ENCODE results near the gene TBC1D22A.

TBC1D22A gene

DNA sequence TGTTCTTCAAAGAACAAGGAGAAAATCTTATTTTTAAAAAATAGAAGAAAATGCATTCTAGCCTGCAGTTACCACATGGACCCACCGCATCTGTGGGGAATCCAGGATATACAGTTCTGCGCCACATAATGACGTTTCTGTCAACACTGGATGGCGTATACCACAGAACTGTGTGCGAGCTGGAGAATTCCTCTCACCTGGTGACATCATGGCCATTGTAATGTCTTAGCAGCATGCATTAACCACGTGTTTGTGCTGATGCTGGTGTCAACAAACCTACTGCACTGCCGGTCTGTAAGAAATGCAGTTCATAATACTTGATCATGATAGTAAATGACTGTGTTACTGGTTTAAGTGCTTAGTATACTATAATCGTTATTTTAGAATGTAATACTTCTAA, 174.7 kb downstream of the TBC1D22A start:
- DNase-seq, result peak; percentile 42

DNA sequence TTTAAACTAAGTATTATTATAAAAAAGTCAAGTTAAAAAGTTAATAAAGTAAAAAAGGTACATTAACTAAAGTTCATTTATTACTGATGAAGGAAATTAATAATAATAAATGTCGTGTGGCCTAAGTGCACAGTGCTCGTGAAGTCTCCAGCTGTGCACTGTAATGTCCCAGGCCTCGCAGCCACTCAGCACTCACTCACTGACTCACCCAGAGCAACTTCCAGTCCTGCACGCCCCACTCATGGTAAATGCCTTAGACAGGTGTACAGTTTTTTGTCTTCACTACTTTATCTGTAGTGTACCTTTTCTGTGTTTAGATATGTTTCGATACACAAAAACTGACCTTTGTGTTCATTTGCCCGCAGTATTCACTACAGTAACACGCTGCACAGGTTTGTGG, 175.5 kb downstream of the TBC1D22A start:
- peak; percentile 43 for DNase-seq

DNA sequence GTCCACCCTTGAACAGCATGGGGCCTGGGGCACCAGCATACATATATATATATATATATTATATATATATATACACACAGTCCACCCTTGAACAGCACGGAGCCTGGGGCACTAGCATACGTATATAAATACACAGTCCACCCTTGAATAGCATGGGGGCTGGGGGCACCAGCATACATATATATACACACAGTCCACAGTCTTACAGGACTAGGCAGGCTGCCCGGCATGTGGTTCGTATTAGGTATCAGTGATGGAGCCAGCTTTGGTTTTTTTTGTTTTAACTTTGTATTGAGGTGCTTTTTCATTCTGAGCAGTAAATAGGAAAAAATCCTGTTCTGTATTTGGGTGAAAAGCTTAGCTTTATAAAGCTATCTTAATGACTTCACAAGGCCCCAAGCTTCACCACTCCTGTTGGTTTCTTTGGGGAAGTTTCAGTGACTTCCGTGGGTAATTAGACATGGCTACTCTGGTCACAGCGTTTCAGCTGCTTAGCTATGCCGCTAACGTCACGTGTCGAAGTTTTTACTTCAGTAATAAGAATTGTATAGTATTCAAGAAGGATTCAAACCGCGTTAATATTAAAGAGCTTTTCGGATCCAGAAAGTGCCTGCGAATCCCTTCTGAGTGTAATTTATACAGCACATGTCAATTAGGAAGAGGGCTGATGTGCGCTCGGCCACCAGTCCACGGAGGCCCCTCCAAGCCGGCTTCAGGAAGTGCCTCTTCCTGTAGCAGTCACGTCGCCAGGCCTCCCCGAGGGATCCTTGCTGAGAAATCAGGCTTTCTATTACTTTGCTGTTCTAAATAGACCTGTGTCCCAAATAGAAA, 179.7 kb downstream of the TBC1D22A start:
- DNase-seq, result no peak

DNA sequence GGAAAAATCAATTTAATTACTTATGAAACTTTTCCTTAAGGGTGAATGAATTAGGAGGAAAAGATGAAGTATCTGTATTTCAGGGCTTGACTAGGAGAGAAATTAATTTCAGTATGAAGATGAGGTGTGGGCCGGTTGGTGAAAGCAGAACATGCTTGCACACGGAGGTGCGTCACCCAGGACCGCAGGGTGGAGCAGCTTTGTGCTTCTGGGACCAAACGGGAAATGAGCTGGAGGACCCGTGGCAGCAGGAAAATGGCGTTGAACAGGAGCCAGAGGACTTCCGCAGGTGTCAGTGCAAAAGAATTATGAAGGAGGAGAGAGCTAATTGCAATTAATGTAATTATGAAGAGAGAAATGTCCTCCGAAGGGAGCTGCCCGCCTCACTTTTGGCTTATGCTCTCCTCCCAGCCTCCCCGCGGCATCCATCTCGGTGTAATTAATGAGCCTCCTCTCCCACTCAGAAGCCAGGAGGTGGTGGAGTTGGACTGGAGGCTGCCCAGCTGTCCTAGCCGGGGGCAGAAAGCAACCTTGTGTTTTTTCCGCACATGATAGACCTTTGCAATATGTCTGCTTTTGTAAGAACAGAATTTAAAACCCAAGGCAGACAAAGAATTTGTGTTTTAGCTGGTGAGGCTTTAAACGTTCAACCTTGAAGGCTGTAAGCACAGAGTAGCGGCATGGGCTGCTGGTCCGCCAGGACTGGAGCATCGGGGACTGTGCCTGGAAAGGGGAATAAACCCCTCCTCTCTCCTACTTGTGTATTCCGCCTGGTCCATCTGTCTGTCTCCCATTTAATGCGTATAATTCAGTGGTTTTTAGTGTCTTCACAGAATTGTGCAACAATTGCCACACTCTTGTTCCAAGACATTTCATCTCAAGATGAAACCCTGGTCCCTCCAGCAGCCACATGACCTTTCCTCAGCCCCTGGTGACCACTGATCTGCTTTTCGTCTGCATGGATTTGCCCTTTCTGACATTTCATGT, 180.6 kb downstream of the TBC1D22A start:
- no peak for DNase-seq

DNA sequence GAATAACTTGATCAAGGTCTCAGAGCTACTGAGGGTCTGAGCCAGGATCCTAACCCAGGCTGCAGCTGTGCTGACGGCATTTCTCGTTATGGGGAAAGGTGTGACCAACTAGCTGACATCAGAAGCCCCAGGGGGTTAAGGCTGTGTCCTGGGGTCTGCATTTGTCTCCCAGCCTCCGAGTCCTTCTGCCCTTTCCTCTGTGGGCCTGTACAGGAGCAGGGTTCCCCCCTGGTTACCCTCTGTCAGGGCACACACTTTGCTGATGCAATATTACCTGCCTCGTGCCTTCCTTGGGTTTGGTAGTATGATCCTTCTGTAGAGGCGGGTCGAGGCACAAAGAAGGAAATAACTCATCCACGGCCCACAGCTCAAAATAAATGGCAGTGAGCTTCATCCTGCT, 183.0 kb downstream of the TBC1D22A start:
- DNase-seq, result no peak

DNA sequence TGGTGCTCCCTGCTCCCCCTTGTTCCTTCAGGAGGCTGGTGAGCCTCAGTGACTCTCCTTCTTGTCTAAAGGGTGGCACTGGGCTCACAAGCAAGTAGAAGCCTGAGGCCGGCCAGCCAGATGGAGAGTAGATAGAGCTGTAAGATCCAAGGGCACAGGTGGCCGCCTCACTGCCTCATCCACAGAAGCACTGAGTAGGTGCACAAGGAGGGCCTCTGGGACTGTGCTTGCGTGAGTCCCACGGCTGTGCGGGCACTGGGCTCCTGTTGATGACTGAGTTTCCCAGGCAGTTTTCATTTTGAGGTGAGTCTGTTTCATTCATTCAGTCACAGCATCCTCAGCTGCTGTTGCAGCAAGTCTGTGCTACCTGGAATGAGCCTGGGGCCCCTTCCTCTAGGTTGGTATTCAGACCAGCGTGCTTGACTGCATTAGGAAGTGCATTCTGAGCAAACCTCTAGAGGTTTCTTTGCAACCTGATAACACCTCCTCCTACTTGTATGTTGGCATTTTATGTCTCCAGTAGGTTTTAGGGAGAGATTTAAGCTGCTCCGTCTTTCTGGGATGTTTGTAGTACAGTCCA, 184.0 kb downstream of the TBC1D22A start:
- DNase-seq, result peak; percentile 52

DNA sequence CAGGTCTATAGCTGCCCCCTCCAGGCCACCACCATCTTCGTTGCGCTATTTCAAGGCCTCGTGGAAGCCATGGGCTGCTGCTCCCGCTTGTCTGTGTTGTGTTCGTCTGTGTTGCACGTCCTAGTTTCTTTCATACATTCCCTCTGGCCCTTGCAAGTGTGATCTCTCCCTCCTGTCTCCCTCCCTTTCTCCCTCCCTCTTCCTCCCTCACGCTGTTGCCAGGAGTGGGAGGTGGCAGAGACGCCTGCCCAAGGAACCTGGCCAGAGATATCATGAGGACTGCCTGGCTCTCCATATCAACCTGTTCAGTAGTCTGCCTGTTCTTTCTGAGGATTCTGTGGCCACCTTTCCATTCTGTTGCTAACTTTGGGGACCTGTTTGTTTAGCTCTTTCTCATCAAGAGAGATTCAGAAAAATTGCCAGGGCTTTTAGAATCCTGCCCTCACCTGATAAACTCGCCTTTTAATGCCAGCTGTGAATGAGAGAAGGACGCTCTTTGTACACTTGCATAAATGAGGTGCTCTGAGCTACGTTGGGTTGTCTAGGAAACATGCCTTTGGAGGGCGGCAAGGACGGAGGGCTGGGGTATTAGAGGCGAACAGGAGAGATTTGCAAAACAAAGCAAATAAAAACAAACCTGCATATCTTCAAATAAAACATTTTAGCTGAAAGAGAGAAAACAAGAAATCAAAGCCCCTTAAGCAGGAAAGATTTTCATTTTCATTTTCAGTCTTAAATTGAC, 185.2 kb downstream of the TBC1D22A start:
- DNase-seq, result no peak

DNA sequence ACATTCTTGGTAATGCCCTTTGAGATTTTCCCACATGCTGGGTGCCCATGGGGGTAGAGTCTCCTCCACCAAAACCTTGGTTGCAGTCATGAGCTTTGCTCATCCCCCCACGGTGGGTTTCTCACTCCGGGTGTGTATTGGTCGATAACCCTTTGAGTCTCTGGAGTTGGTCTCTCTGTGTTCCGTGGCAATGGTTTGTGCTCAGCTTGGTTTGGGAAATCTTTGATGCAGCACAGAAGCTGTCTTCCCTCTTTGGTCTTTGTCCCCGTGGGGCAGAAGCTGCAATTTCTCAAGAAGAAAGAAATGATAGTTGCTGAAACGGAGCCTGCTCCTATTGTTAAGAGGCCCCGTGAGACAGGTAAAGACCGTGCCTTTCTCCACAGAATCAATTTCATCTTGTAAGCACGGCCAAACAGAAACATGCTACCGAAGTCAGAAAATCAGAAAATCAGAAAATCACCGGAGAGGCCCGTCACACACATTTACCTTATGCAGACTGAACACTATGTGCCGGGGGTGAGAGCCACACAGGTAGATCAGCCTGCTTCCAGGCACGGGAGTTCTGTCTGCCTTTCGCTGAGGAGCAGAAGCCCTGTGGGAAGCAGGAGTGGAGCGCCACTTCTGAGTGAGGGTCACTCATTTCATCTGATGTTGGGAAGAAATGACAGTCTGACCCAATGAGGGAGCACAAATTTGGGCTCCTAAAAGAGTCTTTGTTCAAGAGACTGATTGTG, 186.1 kb downstream of the TBC1D22A start:
- no peak for DNase-seq

DNA sequence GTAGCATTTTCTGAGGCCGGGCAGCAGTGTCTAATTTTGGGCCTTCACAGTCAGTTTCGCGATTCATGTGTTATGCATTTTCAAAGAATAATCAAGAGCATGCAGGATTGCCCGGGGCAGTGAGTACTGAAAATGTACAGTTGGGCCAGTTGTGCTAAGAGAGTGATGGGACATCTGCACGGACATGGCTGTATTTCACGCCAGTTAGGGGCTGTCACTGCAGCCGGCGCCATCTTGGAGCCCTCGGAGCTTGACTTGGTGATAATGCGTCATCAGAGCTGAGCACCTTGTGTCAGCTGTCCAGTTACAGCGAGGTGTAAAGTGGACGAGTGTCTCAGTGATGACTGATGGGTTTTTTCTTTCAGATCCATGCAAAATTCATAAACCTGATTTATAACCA, 188.9 kb downstream of the TBC1D22A start:
- no peak for DNase-seq

DNA sequence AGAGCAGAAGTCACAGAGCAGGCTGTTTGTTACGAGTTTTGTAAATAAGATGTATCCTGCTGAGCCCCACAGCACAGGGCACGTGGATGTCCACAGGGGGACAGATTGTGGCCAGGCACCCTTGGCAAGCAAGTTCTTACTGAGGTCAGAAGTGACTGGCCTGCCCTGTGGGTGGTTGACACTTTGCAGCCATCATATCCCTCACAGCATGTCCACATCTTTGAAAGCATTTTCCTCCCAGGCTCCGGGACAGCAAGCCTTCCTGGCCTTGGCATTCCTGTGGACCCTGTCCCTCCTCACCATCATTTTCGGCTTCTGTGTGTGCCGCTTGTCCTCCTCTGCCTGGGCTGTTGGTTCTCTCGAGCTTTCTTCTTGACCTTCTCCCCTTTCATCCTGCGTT, 189.5 kb downstream of the TBC1D22A start:
- peak; percentile 26 for DNase-seq

DNA sequence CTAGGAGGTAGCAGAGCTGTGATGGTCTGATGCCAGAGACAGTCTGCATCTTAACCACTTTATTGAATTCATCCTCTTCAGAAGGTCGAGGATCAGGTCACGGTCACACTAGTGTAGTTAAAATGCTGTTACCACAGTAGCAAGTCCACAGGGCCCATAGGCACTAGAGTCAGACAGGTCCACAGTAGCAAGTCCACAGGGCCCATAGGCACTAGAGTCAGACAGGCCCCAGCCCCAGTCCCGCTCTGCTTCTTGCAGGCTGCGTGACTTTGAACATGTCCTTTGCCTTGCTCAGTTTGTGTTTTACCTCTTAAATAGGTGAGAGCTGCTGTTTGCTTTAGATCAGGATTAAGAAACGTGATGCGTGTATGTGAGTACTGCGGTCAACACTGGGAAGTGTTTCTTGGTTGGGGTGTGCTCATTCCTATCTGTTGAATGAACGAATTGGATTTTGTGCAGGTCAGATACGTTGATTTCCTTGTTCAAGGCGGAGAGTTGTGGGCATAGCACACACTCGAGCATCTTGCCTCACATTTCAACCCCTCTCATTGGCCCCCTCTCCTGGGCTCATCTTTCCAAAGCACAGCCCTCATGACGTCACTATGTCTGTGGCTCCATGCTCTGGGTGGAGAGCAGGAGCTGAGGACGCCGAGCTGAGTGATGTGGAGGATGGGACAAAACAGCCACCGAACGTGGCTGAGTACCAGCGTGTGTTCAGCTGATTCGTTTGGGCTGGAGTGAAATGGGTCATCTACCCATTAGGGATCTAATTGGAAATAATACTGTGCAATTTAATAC, 191.7 kb downstream of the TBC1D22A start:
- no peak for DNase-seq

DNA sequence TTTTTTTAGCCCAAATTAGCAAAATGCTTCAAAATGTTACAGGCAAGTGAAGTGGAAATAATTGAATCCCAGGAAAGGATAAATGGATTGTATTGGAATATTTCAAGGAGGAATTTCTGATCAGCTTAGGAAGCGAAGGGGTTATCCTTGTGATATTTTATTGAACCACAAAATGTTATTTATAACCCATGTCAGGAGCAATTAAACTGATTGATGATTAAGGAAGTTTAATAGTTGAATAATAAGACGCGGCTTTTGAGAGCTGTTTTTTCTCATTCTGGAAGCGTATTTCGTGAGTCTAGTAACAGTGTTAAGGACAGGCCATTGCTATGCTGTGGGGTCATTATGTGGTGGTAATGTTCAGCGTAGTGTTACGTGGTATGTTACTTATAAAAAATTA, 192.3 kb downstream of the TBC1D22A start:
- DNase-seq, result no peak

DNA sequence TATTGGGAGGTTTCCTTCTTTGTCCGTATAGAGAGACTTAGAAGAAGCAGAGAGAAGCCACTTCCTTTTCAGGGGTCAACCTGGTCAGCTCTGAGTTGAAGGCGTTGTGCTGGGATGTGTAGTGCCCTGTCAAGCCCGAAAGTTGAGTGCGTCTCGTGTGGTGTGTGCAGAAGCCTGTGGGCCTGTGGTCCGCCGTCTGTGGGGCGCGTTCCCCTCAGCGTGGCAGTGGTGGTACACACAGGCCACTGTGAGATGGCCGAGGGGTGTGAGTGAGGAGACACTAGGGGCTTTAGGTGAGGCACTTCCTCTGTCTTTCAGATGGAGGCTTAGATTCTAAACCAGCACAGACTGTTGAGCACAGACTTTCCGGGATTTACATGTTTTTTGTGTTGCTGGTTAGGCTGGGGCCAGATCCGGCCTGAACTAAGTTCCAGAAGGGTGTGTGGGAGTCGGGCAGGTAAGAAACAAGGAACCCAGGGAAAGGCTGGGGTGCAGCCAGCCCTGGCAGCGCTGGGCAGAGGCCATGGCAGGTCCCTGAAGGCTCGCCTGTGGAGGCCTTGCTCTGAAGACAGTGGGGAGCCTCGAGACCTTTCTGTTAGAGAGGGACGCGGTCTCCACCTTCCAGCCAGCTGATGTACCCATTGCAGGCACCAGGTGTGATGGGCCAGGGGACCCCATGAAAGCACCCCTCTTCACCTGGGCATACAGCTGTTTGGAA, 194.2 kb downstream of the TBC1D22A start:
- no peak for DNase-seq

DNA sequence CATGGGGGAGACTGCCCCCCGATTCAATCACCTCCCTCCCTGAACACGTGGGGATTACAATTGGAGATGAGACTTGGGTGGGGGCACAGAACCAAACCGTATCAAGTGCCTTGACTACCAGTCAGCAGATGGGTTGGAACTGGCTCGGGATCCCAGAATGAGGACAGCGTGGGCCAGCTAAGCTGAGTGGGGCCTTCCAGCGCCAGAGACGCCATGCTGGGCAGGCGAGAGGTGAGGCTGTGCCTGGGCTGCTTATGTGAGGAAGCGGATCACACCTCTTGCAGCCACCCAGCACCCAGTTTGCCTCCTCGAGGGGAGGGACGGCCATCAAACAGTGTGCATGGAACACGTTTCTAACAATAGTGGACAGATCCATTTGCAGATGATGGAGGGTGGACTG, 195.1 kb downstream of the TBC1D22A start:
- DNase-seq, result no peak

DNA sequence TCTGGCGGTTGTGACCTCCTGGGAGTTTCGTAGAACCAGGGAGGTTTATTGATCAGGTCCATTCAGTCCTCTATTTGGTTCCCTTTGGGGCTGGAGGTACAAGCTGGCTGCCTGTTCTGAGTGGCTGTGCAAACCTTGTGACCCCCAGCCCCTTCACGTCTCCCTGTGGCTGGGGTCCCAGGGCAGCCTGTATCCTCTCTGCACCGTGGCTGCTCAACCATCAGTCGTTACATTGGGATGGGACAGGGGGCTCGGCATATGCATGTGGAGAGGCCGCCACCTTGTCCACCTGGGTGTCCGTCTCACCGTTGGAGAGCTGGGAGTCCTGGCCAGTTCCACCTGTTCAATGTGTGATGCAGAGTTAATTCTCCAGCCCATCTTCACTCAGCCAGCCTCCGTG, 195.7 kb downstream of the TBC1D22A start:
- DNase-seq, result no peak

DNA sequence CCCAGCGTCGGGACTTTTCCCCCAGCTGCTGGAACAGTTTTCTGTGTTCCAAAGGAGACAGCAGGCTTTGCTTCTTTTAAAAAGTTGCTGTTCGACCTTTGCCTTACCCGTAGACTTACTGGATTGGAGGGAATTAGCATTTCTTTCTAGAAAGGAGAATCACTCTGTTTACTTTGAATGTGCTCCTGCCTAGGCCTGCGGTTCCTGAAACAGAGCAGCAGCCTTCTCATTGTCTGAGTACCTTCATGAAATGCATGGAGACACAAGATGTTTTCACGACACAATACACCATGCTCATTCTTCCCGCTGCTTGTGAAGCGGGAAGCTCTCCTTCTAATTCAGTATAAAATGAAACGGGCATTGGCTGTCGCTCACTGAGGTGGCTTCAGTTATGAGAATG, 196.2 kb downstream of the TBC1D22A start:
- no peak for DNase-seq

DNA sequence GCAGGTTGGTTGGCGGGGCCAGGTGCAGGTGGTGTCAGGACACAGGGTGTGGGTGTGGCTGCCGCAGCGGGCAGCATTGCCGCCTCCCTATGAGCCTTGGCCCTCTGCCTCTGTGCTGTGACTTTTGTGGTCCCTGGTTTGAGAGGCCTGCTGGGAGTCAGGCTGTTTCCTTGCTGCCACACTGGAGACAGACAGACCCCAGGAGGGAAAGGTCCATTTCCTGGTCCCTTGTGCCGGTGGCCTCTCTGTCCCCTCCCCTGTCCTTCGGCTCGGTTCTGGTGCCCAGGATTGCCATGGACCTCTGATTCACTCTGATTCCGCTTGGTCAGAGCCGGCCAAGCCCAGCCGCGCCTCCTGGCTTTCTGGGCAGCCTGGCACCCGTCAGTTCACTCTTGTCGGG, 196.9 kb downstream of the TBC1D22A start:
- no peak for DNase-seq

DNA sequence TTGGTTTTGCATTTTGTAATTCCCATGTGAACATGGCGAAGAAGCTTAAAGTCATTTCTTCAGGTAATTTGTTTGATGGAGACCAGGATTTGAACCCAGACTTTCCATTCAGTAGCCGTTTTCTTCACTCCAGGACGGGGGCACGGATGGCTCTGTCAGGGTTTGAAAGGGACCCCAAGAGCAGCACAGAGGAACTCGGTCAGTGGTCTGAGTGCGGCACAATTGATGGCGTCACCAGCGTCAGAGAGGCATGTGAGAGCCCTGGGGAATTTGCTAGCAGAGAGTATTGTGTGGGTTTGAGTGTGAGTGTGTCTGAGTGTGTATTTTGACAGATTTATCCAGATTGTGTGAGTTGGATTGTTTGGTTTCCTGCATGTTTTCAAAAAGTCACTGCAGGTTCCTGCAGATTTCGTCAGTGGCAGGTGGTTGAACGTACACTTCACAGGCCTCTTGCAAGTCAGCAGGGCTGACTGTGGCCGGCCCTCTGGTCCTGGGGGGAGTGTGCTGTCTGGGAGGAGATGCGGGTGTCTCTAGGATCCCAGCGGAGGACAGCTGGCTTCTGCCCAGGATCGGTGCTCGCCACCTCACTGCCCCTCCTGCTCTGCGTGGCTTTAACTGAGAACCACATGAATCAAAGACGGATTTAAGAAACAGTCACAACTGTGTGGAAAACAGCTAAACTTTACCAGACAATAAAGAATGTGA, 199.3 kb downstream of the TBC1D22A start:
- DNase-seq, result peak; percentile 26

DNA sequence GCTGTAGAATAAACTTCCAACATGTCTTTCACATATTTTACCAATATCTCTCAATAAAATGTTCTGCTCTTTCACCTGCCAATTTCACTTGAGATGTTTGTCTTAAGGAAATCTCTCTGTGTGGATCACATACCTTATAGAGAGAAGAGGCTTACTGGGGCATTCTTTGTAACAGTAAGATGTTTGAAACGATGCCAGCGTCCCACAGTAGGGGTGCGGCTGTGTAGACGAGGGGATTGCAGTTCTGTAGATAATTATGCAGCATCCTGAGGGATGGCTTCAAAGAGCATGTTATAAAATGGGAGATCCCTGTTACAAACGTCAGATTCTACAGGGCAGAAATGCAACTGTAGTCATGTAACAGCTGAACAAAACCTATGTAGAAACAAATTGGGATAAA, 200.0 kb downstream of the TBC1D22A start:
- no peak for DNase-seq
